A673 (cell line): Measurements from ENCODE around the gene MUC15.

Experiments used
- CTCF ChIP-seq: fragments of 300-800, 200-600 bp; sonication (generic); conservative IDR thresholded peaks from 2 replicates; pipeline ENCODE4 v1.5.1; 2017; ENCODE audit warnings: low read depth, mild to moderate bottlenecking, antibody characterized with exemption, low read length, moderate library complexity, mixed read lengths
- EZH2 ChIP-seq: fragments of 200-600 bp; sonication (generic); IDR thresholded peaks from 2 replicates; pipeline ENCODE4 v1.6.1; 2017; ENCODE audit warnings: borderline replicate concordance, low read depth, mild to moderate bottlenecking, mixed read lengths, antibody characterized with exemption, low read length; ENCODE audit not compliant: poor library complexity, severe bottlenecking

GRCh38 chr11:26557666-26558065 is 14.4 kb downstream of the MUC15 start:
- TF ChIP-seq CTCF = no peak
- TF ChIP-seq EZH2 = no peak
